ENCODE data around the gene SDHB.
"Not testable (repeated sequence)": the region's sequence is repeated elsewhere in the genome, so short reads cannot be mapped to it uniquely, and the experiment has no call there.

Gene SDHB

DNA sequence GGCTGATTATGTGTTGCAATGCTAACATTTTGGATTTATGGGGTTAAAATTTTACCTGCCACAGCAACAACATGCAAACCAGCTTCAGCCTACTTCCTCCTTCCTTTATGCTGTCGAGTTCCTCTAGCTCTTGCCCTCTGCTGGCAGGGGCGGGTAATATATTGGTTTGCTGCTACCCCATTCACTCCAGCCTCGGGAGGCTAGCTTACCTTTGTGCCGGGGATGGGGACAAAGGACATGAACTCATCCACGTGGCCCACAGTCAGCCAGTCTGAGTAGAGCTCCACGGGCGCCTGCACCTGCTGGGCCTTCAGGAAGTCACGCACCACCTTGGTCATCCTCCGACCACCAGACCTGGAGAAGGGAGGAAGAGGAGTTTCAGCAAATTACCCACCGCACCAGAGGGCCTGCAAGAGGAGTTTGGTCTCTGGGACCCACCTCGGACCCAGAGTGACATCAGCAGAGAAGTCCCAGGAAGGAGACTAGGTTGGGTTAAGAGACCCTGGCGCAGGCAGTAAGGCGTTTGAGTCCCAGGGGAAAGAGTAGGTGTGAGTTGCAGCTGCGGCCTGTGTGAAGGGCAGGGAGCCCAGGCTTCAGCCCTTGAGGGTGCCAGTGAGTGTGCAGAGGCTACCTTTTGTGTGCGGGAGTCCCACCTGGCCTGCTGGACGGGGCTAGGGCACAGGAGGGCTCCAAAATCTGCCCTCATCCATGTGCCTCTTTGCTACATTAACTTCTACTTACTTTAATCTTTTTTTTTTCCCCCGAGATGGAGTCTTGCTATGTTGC lies 21.8 kb upstream of the SDHB start:
- no peak for DNase-seq (ENCODE audit: low read depth in 1 of 2, low spot score in 1 of 2)

DNA sequence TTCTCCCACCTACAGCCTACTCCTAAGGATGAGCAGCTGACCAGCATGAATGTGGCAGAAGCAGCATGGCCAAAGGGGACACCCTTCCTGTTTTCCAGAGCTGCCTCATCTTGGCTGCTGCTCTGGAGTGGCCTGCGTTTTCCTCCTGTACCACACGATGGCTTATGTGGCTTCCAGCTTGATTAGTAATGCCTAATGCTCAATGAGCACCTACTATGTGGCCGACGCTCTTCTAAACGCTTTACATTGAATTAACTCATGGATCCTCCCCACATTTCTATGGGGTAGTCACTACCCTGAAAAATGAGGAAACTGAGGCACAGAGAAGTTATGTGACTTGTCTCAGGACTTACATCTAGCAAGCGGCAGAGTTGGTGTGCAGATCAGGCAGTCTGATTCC lies 18.0 kb upstream of the SDHB start:
- DNase-seq (ENCODE audit: low read depth in 1 of 2, low spot score in 1 of 2): no peak

DNA sequence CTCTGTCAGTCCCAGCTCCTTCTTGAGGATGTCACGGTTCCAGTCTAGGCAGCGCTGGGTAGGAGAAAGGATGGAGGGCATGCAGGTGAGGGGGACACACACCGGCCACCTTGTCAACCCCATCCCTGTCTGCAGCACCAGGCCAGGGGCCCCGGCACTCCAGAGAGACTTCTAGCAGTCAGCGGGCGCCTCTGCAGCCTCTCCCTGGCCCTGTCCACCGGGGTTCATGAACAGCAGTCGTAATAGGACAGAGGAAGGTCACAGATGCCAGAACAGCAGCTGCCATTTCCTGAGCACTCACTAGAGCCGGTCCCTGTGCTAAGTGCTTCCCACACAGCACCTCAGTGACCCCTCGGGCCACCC lies 16.3 kb upstream of the SDHB start:
- no peak for DNase-seq (ENCODE audit: low read depth in 1 of 2, low spot score in 1 of 2)

DNA sequence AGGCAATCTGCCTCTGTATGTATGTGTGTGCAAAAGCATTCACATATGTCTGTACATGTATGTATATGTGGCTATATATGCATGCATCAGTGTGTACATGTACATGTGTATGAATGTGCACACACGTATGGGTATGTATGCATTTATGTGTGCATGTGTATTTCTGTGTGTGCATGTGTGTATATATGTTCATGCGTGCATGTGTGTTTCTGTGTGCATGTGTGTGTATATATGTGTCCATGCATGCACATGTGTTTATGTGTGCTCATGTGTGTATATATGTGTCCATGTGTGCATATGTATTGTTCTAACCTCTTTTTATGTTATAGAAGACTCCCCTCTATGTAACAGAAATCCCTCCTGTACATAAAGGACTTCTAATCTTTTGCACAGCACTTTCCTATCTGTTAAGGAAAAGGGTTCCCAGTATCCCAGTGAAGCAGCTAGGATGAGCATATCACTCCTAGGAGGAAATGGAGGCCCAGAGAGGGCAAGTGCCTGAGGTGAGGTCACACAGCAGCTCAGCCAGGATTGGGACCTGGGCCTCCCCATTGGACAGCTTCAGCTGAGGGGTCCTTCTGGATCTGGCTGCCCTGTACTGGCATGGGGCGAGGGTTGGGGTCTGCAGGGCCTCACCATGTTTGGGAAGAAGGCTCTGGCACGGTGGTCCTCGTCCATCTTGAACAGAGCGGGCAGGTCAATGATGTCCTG lies 15.8 kb upstream of the SDHB start:
- no peak for DNase-seq (ENCODE audit: low read depth in 1 of 2, low spot score in 1 of 2)

DNA sequence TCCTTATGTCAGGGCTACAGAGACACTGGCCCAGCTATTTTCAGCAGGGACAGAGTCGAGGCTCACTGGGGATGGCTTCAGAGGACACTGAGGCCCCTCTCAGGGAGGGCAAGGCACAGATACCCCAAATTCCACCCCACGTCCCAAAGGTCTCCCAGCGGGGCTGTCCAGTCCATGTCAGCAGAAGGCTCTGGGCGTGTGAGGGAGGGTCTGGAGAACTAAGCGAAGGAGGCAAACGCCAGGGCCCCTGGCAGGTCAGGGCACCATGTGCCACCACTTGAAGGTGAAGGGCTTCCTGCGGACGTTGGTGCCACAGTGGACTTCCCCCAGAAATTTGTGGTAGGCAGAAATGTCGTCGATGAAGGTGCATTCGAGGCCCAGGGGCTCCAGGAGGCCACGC lies 15.0 kb upstream of the SDHB start:
- DNase-seq (ENCODE audit: low read depth in 1 of 2, low spot score in 1 of 2): no peak

DNA sequence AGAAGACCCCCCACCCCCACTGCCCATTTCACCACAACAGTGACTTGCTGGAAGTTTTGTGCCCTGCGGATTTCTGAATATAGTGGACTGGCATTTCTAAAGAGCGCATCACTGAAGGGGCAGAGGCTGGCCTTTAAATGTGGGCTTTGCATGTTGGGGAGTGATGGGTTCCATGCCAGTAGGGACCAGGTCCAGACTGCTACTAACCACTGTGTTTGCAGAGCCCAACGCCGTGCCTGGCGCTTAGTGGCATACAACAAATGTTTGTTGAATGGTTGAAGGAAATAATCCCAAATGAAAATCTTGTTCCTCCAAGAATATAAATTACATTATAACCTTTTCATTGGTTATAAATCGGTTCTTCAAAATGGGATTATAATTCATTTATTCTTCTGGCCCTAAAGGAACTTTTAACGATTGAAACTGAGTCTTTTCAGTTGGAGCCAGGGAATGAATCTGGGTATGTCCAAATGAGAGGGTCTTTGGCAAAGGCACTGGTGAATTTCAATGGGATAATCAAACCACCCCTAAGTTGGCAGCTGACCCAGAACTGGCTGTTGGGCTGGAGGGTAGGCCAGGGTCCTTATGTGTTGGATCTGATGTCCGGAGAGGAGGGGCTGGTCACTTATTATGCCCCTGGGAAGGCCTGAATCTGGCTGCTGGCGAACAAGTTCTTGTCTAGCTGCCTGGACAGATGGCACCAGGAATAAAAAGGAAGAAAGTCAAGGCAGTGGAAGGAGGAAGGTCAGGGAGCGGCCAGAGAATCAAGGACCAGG lies 13.8 kb upstream of the SDHB start:
- DNase-seq (ENCODE audit: low read depth in 1 of 2, low spot score in 1 of 2): no peak

DNA sequence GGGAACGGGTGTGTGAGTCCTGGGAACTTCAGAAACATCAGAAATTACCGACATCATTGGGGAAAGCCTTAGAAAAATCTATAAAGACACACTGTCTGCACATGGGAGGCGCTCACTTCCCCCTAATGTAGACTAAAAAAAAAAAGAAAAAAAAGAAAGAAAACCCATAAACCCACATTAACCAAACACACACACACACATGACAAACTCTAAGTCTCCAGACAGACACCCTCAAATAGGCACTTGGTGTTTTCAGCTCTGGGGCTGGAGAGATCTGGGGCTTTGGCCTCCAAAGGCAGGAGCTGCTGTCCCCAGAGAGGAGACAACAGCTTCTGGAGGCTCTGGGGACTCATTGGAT lies 13.2 kb upstream of the SDHB start:
- no peak for DNase-seq (ENCODE audit: low read depth in 1 of 2, low spot score in 1 of 2)

DNA sequence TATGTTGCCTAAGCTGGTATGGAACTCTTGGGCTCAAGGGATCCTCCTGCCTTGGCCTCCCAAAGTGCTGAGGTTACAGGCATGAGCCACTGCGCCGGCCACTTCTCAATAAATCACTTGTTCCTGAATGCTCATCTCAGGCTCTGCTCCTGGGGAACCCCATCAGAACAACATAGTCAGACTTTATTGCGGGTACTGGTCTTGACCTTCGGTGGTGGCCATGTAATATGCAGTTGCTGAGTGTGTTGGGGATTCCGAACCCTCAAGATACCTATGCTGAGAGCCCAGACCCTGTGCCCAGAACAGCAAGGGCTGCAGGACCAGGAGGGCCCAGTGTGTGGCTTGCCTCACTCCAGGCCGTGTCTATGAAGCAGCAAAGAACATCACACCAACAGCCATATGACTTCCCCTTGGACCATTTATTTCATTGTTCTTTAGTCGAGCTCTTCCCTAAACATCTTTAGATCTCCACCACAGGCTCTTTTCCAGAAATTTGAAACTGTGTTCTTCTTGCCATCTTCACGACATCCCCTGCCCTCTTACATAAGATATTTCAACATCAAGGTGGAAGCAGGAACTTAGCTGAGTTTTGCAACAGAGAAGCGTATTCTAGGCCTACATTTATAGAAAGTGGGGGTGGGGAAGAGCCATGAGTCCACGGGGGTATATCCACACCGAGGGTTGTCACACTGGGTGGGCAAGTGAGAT lies 12.7 kb upstream of the SDHB start:
- DNase-seq (ENCODE audit: low read depth in 1 of 2, low spot score in 1 of 2): no peak

DNA sequence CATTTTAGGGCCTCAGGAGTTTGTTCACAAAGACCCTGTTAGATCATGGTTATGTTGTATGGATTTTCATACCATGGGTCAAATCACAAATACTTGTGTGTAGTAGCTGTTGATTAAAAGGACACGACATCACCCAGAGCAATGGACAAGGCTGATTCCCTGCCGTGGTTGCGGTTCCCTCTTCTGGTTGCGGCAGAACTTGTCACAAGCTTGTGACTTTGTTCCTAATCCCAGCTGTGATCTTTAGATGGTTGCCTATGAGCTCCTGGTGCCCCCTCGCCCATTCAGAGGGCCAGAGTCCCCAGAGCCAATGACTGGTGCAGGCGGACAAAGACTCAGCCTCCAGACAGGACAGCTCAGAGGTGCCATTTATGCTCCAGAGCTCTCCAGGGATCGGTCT lies 11.8 kb upstream of the SDHB start:
- DNase-seq (ENCODE audit: low read depth in 1 of 2, low spot score in 1 of 2): no peak

DNA sequence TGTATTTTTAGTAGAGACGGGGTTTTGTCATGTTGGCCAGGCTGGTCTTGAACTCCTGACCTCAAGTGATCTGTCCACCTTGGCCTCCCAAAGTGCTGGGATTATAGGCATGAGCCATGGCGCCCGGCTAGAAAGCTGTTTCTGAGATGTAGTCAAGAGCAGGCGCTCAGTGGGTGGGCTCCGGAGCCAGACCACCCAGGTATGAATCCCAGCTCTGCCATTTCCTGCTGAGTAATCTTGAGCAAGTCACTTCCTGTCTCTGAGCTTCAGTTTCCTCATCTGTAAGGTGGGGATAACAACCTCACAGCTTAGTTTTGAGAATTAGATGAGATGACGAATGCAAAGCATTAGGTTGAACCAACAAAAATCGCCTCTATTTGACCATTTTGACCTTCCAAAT lies 8.9 kb upstream of the SDHB start:
- not testable (repeated sequence) for DNase-seq (ENCODE audit: low read depth in 1 of 2, low spot score in 1 of 2)

DNA sequence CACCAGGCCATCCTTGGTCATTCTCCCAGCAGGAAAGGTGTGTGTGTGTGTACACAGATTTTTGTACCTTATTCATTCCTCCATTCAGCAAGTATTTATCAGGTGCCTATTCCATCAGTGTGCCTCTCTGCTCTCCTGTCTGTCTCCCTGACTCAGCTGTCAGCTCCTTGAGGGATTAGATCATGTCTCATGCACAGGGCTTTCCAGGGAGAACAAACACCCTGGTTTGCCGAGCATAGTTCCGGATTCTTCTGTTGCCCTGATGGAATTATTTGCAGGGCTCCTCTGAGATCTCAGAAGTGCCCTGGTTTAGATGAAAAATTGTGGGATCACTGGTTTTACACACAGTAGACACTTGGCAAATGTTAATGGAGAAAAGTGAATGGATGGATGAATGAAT lies 8.1 kb upstream of the SDHB start:
- no peak for DNase-seq (ENCODE audit: low read depth in 1 of 2, low spot score in 1 of 2)

DNA sequence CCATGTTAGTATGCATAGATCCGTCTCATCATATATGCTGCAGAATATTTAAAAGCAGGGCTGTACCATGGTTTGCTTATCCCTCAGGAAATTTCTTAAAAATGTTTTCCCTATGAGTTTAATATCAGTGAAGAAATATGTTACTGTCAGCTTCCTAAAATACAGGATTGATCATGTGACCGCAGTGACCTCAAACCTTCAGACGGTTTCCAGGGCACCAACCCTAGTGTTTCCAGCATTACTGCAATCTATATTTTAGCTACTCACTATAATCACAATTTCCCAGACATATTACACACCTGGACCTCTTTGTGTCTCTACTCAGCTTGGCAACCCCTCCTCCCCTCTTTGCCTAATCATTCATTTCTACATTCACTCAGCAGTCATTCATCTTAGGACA lies 7.7 kb upstream of the SDHB start:
- no peak for DNase-seq (ENCODE audit: low read depth in 1 of 2, low spot score in 1 of 2)

DNA sequence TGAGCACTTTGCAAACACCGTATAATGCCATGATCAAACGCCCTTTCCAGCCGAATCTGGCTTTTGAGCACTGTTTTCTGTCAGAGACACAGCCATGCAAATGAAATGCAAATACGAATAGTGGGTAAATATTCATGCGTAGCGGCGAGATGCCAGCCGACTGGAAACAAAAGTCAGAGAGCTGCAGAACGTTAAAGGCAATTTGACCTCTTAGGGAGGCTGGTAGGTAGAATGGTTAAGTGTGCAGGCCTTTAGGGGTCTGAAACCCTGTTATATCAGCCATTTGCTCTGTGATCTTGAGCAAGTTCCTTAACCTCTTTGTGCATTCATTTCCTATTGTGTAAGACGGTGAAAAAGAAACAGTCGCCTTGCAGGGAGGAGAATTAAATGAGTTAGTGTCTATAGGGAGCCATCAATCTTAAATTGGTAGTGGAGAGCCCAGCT lies 6.5 kb upstream of the SDHB start:
- DNase-seq (ENCODE audit: low read depth in 1 of 2, low spot score in 1 of 2): no peak

DNA sequence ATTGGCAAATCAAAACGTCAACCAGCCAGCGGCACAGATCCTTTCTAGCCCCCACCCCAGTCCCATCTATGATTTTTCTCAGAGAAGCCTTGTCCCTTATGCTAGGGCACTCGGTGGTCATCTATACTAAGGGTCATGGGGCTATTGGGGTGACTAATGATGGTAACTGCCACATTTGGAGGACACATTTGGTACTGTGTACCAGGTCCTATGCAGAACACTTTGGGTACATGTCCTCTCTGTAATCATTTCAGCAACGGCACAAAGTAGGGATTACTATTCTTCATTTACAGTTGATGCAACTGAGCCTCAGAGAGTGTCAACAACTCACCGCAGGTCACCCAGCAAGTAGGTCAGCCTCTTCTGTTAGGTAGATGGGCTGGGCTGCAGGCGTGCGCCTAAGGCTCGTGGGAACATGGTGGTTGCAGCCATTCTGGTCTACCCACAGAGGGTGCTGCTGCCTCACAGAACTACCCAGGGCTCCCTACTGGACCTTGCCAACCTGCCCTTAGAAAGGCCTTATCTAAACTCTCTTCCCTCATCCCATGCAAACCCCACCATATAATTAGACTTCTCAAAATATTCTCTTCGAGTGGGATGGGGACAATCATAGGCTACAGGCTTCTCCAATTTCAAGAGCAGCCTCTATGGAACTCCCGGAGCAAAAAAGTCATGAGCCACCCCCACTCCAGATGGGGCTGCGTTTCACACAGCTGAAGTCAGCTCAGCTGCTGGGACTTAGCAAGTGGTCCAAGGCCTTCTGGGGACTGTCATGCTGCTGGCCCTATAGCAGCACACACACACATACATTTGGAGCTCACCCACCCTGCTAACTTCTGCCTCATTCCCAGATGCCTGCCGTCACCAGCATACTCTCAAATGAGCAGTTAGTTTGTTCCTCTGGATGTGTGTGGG lies 5.8 kb upstream of the SDHB start:
- DNase-seq (ENCODE audit: low read depth in 1 of 2, low spot score in 1 of 2): no peak

DNA sequence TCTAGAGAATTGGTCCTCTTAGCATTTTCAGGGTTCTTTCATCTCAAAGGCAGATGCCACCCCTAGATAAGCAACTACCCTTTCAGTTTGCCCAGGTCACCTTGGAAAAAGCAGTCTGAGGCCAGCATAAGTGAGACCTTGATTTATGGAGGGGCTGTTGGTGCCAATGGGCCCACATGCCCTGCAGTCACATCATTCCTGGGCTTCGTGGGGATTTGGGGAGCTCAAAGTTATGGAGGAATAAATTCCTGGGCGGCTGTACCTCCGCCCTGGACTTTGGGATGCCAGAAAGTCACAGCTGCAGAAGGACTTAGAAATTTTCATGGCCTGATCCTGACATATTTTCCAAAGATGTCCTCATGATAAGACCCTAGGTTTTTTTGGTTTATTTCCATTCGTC lies 2.7 kb upstream of the SDHB start:
- no peak for DNase-seq (ENCODE audit: low read depth in 1 of 2, low spot score in 1 of 2)

DNA sequence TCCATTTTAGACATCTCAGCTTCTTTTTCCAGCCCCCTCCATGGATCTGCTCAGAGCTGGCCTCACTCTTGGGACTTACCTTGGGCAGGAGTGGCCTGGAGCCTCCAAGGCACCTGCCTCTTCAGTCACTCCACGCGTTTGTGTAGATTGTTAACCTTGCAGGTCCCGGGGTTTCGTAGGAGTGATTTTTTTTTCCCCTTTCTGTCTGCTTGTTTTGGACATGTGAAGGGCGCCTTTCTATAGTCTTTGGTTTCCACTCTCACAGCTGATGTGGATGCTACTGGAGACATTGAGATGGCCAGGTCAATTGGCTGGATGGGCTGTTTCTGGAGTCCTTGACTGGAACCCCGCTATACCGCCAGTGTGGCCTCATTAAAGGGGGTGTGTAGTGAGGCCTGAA lies 2.0 kb upstream of the SDHB start:
- no peak for DNase-seq (ENCODE audit: low read depth in 1 of 2, low spot score in 1 of 2)

DNA sequence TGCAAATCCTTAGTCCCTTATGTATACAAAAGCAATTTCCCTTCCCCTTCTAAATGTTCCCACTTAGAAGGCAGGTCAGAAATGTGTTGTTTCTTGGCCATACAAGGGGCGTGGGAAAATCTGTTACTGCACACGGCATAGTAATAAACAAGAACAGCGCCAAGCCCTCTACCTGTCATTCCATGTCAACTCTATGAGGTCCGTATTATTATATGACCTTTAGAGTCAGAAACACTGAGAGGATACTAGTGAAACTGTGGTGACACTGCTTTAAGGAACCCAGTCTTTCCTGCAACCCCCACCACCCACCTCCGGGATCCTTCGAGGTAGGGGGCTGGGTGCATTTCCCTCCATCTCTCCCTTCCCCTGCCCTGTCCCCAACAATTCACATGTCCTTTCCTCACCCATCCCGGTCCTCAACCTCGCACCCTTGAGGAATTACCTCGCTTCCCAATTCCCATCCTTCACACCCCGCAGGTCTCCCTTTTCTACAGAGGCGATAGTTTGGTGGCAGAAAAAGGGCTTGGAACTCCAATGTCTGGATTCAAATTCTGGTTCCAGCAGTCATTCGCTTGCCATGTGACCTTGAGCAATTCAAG lies 647 bp downstream of the SDHB start:
- no peak for DNase-seq (ENCODE audit: low read depth in 1 of 2, low spot score in 1 of 2)

DNA sequence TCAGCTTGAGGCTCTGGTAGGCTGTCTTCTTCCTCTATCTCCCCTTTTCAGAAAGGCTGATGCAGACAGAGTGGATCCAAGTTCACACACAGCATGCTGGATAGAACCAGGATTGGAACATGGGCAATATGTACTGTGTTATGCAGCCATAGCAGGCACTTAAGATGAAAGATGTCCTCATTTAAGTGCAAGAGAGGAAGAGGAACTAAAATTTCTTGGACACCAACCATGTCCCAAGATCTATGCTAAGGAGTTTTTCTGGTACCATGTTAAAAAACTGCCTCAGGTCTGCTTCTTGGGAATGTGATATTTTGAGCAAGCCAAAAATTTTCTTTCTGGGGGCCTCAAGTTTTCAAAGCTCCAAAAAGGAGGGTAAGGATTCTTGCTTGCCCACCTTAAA lies 1.2 kb downstream of the SDHB start:
- no peak for DNase-seq (ENCODE audit: low read depth in 1 of 2, low spot score in 1 of 2)

DNA sequence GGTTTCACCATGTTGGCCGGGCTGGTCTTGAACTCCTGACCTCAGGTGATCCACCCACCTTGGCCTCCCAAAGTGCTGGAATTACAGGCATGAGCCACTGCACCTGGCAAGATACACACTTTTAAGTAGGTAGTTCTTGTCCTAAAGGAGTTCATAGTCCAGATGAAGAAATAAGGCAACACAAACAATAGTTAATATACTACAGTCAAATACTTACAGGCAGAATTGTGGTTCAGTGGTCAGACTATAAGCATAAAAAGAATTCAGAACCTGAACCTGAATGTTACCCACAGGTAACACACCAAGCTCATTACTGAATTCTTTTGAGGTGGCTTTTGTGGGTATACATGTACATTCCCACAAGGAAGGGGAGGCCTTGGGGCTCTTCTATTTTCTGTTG lies 1.8 kb downstream of the SDHB start:
- no peak for DNase-seq (ENCODE audit: low read depth in 1 of 2, low spot score in 1 of 2)

DNA sequence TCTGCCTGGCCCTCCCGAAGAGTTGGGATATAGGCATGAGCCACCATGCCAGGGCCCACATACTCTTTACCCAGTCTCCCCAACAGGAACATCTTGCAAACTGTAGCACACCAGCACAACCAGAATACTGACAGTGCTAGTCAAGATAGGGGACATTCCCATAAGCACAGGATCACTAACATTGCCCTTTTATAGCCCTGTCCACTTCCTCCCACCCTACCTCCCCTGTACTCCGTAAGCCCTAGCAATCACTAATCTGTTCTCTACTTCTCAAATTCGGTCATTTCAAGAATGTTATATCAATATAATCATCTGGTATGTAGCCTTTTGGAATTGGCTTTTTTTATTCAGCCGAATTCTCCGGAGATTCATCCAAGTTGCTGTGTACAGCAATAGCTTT lies 5.9 kb downstream of the SDHB start:
- no peak for DNase-seq (ENCODE audit: low read depth in 1 of 2, low spot score in 1 of 2)

Measured in activated T-helper 1 cell treated with anti-CD3 and anti-CD28 coated beads, Interleukin-2, amount 50 U/mL, for 16 hours (primary cell).